GM12878 (cell line): ENCODE data around the gene FGD6. TPM values are rescaled to one million over a fixed set of nuclear protein-coding genes. Genes with fewer than 3 reads are reported as not detected.
A peak's percentile ranks its signal among the peaks of the same experiment; 100 is the strongest.
"Not testable (repeated sequence)": the region's sequence is repeated elsewhere in the genome, so short reads cannot be mapped to it uniquely, and the experiment has no call there.

Experiments
- ATAC-seq: fragments of 200-7000 bp; cut with Tn5 transposase; 3 replicates; pipeline ENCODE4 v1.9.1; 2020; ENCODE audit warnings: mild to moderate bottlenecking, moderate library complexity
- BruUV-seq: library from RNA; stranded (reverse); fragments of 400-500 nt; replicated peaks from 2 replicates; lab custom pipeline; 2021; lab: Mats Ljungman, UMichigan
- CTCF ChIA-PET: fragments of 300-600 bp; sonication (Branson Sonifier 250); formaldehyde crosslinking; extraction: SDS; loops from one replicate; lab custom pipeline; 2021; ENCODE audit warnings: inconsistent platforms; lab: Yijun Ruan, JAX
- POLR2A ChIA-PET: fragments of 350-600 bp; formaldehyde crosslinking; extraction: SDS; loops from one replicate; lab custom pipeline; 2021; ENCODE audit warnings: inconsistent platforms; lab: Charles Lee
- RAD21 ChIA-PET: fragments of 300-600 bp; sonication (Branson Sonifier 250); formaldehyde crosslinking; loops from one replicate; lab custom pipeline; 2023; ENCODE audit warnings: antibody characterized with exemption; ENCODE audit not compliant: unreplicated experiment; lab: Charles Lee
- SMC1A ChIA-PET: fragments of 300-600 bp; sonication (Branson Sonifier 250); formaldehyde crosslinking; loops from one replicate; lab custom pipeline; 2023; ENCODE audit not compliant: unreplicated experiment, uncharacterized antibody; lab: Charles Lee
- DNase-seq: peaks from one replicate; pipeline ENCODE4 v3.0.0-alpha.2; 2011; ENCODE audit warnings: low read depth, low spot score
- FAIRE-seq: peaks from 3 replicates; lab custom pipeline; 2011; peaks lifted over from hg19 to GRCh38; lab: Jason Lieb, UNC
- H2AFZ ChIP-seq: 2 replicates; pipeline ENCODE4 v1.6.0; 2011; ENCODE audit warnings: low read depth, low read length, control low read depth; ENCODE audit not compliant: control insufficient read depth
- H3K27ac ChIP-seq: 2 replicates; pipeline ENCODE4 v1.5.1; 2011; ENCODE audit warnings: control low read depth; ENCODE audit not compliant: control insufficient read depth, insufficient read depth
- H3K27me3 ChIP-seq, 2 experiments: replicated peaks in 1 of 2; 2 replicates each; pipeline versions ENCODE4 v1.6.0 to v1.6.1; 2011; ENCODE audit warnings: low read length in 1 of 2; ENCODE audit not compliant: control insufficient read depth in 2 of 2, insufficient read depth in 2 of 2
- H3K36me3 ChIP-seq, 2 experiments: 2 replicates each; pipeline ENCODE4 v1.5.1; 2011; ENCODE audit warnings: low read length in 1 of 2; ENCODE audit not compliant: control insufficient read depth in 2 of 2, insufficient read depth in 2 of 2
- H3K4me1 ChIP-seq: 2 replicates; pipeline ENCODE4 v1.6.1; 2011; ENCODE audit warnings: mild to moderate bottlenecking, low read length, moderate library complexity, mixed read lengths; ENCODE audit not compliant: control insufficient read depth, insufficient read depth
- H3K4me2 ChIP-seq: 2 replicates; pipeline ENCODE4 v1.6.0; 2011; ENCODE audit warnings: control low read depth; ENCODE audit not compliant: control insufficient read depth, insufficient read depth
- H3K4me3 ChIP-seq: fragments of 200-600 bp; sonication (generic); 2 replicates; pipeline ENCODE4 v1.5.1; 2016
- H3K79me2 ChIP-seq: 2 replicates; pipeline ENCODE4 v1.6.0; 2011; ENCODE audit warnings: low read length; ENCODE audit not compliant: control insufficient read depth, insufficient read depth
- H3K9ac ChIP-seq: 2 replicates; pipeline ENCODE4 v1.8.0; 2011; ENCODE audit warnings: low read length, control low read depth, mixed read lengths; ENCODE audit not compliant: control insufficient read depth, insufficient read depth
- H3K9me3 ChIP-seq: replicated peaks from 3 replicates; pipeline ENCODE4 v1.5.1; 2011; ENCODE audit warnings: mild to moderate bottlenecking, low read length; ENCODE audit not compliant: control insufficient read depth, insufficient read depth
- H4K20me1 ChIP-seq: 2 replicates; pipeline ENCODE4 v1.6.0; 2011; ENCODE audit not compliant: control insufficient read depth, insufficient read depth
- ESRRA ChIP-seq: IDR thresholded peaks from 2 replicates; pipeline ENCODE4 v1.6.1; 2012; ENCODE audit warnings: mild to moderate bottlenecking, low read length, improper control_type of control experiment
- ETV6 ChIP-seq, 2 experiments: fragments of 450-650 bp in 1 of 2; IDR thresholded peaks in 1 of 2; conservative IDR thresholded peaks in 1 of 2; 2 replicates each; pipeline ENCODE4 v1.6.1; 2014; ENCODE audit warnings: antibody characterized with exemption in 1 of 2, borderline replicate concordance in 1 of 2, low read depth in 1 of 2, mild to moderate bottlenecking in 1 of 2, moderate library complexity in 1 of 2
- MTA2 ChIP-seq: fragments of 450-650 bp; IDR thresholded peaks from 2 replicates; pipeline ENCODE4 v1.6.1; 2016; ENCODE audit warnings: low read depth, mild to moderate bottlenecking, moderate library complexity
- POLR2AphosphoS2 ChIP-seq: IDR thresholded peaks from 2 replicates; pipeline ENCODE4 v1.6.1; 2011; ENCODE audit warnings: low read depth, mild to moderate bottlenecking, low read length, improper control_type of control experiment, moderate library complexity
- PRDM15 ChIP-seq: fragments of 450-650 bp; formaldehyde crosslinking; IDR thresholded peaks from 2 replicates; pipeline ENCODE4 v1.4.0; 2020; ENCODE audit warnings: mild to moderate bottlenecking, moderate library complexity
- SRF ChIP-seq, 2 experiments: IDR thresholded peaks; 2 replicates each; pipeline ENCODE4 v1.6.1; 2011; ENCODE audit warnings: low read depth in 2 of 2, low read length in 2 of 2, mild to moderate bottlenecking in 1 of 2, moderate library complexity in 1 of 2
- YY1 ChIP-seq: IDR thresholded peaks from 2 replicates; pipeline ENCODE4 v1.6.1; 2011; ENCODE audit warnings: low read depth, mild to moderate bottlenecking, low read length
- ZBTB4 ChIP-seq: fragments of 450-650 bp; formaldehyde crosslinking; IDR thresholded peaks from 2 replicates; pipeline ENCODE4 v1.4.0; 2022; ENCODE audit warnings: mild to moderate bottlenecking, moderate library complexity
- ZZZ3 ChIP-seq: IDR thresholded peaks from 2 replicates; pipeline ENCODE4 v1.6.1; 2011; ENCODE audit warnings: low read depth; ENCODE audit not compliant: control insufficient read depth, insufficient read length
- WGBS: methylation state at CpG from one replicate; pipeline ENCODE4 v1.1.6; 2016; ENCODE audit warnings: low lambda C conversion rate; ENCODE audit not compliant: insufficient replicate concordance, insufficient coverage; ENCODE audit errors: missing lambda C conversion rate; 5-methylcytosine and 5-hydroxymethylcytosine counted together
- in situ Hi-C: fragments of 300-500 bp; cut with MboI; formaldehyde crosslinking; loops from 9 replicates; pipeline ENCODE4 v1.14.3; 2018; ENCODE audit warnings: mixed read lengths
- intact Hi-C: fragments of 100-400 bp; cut with micrococcal nuclease; formaldehyde crosslinking; loops from one replicate; pipeline ENCODE4 v1.14.2; 2022; ENCODE audit not compliant: unreplicated experiment
- polyA plus RNA-seq, 11 experiments: library from polyadenylated mRNA; depleted of rRNA in 4 of 11; unstranded in 6 of 11; stranded (reverse) in 5 of 11; fragments of >200 nt; fragmentation: Nextera tagmentation in 4 of 11; fragmentation: Illumina TruSeq in 1 of 11; extraction: Ambion mirVana in 4 of 11; extraction: Trizol in 1 of 11; gene quantifications; 1 replicate in 1 of 11; 2 replicates in 10 of 11; pipeline versions ENCODE4 v1.2.1 to v1.2.3, GENCODE V29; 2011 to 2016; ENCODE audit warnings: inconsistent platforms in 2 of 11, missing spikeins in 2 of 11, low read depth in 1 of 11
- total RNA-seq, 4 experiments: library from RNA; depleted of rRNA in 3 of 4; stranded (reverse); fragments of >200 nt in 3 of 4; fragmentation: Illumina TruSeq in 1 of 4; extraction: Trizol in 1 of 4; gene quantifications; 2 replicates each; pipeline versions ENCODE4 v1.2.1 to v1.2.3, GENCODE V29; 2013 to 2021

FGD6 gene
- total and polyA plus RNA-seq, 10 of the 15 experiments (the other 5 are each of a cell fraction or from before 2014, with no cell fraction given) = 2.4 to 15.5 (median 8.9) TPM

- H3K4me1 ChIP-seq, H3K4me3 ChIP-seq, FAIRE-seq, intact Hi-C loops, H3K27ac ChIP-seq, H4K20me1 ChIP-seq, H3K9ac ChIP-seq, in situ Hi-C loops, H3K4me2 ChIP-seq, DNase-seq, BruUV-seq, RAD21 ChIA-PET, H3K27me3 ChIP-seq, H3K9me3 ChIP-seq, H2AFZ ChIP-seq: not testable (repeated sequence)
- ChIA-PET CTCF (interaction anchor here (0.9 to 1.7 kb wide), 3 partner anchors 21 to 92 kb away, joined by 3 to 4 read pairs (median 4); partner anchors contain the start of gene VEZT), SMC1A (interaction anchor here (0.7 to 2.2 kb wide), 3 partner anchors 11 to 23 kb away, joined by 3 to 5 read pairs (median 3); no protein-coding TSS in a partner anchor), POLR2A (interaction anchor here (0.5 kb wide), 1 partner anchor 14 kb away, joined by 3 read pairs; no protein-coding TSS in a partner anchor)
- peak in 1 of 2 experiments; percentile 92; a peak in 2 of 4 replicates for TF ChIP-seq ETV6 (conservative IDR thresholded peaks at IDR 0.05 in 1 of 2, IDR thresholded peaks at IDR 0.05 in 1 of 2; ENCODE audit: borderline replicate concordance in 1 of 2, low read depth in 1 of 2)
- WGBS = 92% methylated on average over 2 of the region's 2 CpGs
- ATAC-seq = peak; percentile 42; the same call in 2 of the 3 replicates
- Histone ChIP-seq H3K36me3 (peaks cover 0 to 11% of the 10 kb centered on the region in 2 experiments; a peak in 2 of 4 replicates), H3K79me2 (peaks cover 33% of the 10 kb centered on the region)
Observed at GRCh38 chr12:95239835-95240234, 22.6 kb upstream of the FGD6 start.

DNA sequence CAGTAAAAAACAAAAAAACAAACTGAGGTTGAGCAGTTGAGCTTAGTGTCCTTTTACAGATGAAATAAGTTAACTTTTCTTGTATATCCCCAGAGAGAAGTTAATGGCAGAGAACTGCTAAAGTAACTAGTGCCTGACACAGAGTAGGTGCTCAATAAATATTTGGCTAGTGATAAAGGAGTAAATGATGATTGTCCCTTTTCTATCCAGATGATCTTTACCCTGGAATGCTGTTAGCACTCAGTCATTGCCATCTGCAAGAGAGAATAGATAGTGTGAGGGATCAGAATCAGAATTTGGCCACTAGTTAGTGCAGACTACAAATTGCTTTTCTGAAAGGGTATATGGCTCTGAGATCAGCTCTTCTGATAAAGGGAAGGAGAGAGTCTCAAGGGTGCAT lies 21.9 kb upstream of the FGD6 start:
- Histone ChIP-seq H3K4me1 (no peaks in the 10 kb centered on the region), H3K9me3 (no peaks in the 10 kb centered on the region), H3K79me2 (peaks cover 33% of the 10 kb centered on the region), H2AFZ (no peak overlapping the region), H3K4me2 (no peak overlapping the region), H3K27me3 (no peaks in the 10 kb centered on the region), H3K9ac (no peak overlapping the region), H4K20me1 (no peaks in the 10 kb centered on the region), H3K36me3 (peaks cover 0 to 11% of the 10 kb centered on the region in 2 experiments; a peak in 2 of 4 replicates), H3K4me3 (no peak overlapping the region), H3K27ac (no peak overlapping the region)
- ChIA-PET POLR2A (no interaction called here), RAD21 (no interaction called here), SMC1A (interaction anchor here (0.8 to 2.2 kb wide), 2 partner anchors 20 to 180 kb away, joined by 5 read pairs; no protein-coding TSS in a partner anchor), CTCF (interaction anchor here (0.7 to 1.7 kb wide), 3 partner anchors 21 to 166 kb away, joined by 3 to 4 read pairs (median 4); partner anchors contain the start of genes NR2C1 and VEZT)
- DNase-seq (no peak), FAIRE-seq (no peak), ATAC-seq (peak; percentile 44; the same call in 1 of the 3 replicates)
- BruUV-seq = no TSS peak
- intact Hi-C loops (no loop called here), in situ Hi-C loops (no loop called here)
- TF ChIP-seq ZBTB4 (CRISPR knock-in tag) (no peak), SRF (IDR thresholded peaks at IDR 0.05; ENCODE audit: low read depth in 2 of 2, low read length in 2 of 2) (no peak), ZZZ3 (no peak), PRDM15 (CRISPR knock-in tag) (no peak), YY1 (no peak), MTA2 (no peak), ESRRA (no peak), POLR2AphosphoS2 (no peak)
